Spinal cord (tissue), 10 donors: ENCODE results near the gene PARM1. TPM values are rescaled to one million over a fixed set of nuclear protein-coding genes. Genes with fewer than 3 reads are reported as not detected.
"Not testable (repeated sequence)": the region's sequence is repeated elsewhere in the genome, so short reads cannot be mapped to it uniquely, and the experiment has no call there.

Source experiments
- DNase-seq, 6 donors: peaks; one replicate each; pipeline versions ENCODE4 v3.0.0 to v3.0.0-alpha.2; 2013 to 2015; ENCODE audit warnings: low spot score in 6 of 6, low read depth in 4 of 6
- H3K27ac ChIP-seq: one replicate; pipeline ENCODE4 v1.5.1; 2013; ENCODE audit warnings: low read depth, low read length, control low read depth
- H3K27me3 ChIP-seq: one replicate; pipeline ENCODE4 v1.6.1; 2013; ENCODE audit warnings: low read length; ENCODE audit not compliant: control insufficient read depth, insufficient read depth
- H3K36me3 ChIP-seq: one replicate; pipeline ENCODE4 v1.6.1; 2013; ENCODE audit warnings: low read length; ENCODE audit not compliant: control insufficient read depth, insufficient read depth
- H3K4me1 ChIP-seq: one replicate; pipeline ENCODE4 v1.6.1; 2013; ENCODE audit warnings: low read length; ENCODE audit not compliant: control insufficient read depth, insufficient read depth
- H3K4me3 ChIP-seq: one replicate; pipeline ENCODE4 v1.5.1; 2013; ENCODE audit warnings: low read depth, low read length, control low read depth
- H3K9me3 ChIP-seq: one replicate; pipeline ENCODE4 v1.6.1; 2013; ENCODE audit warnings: low read length; ENCODE audit not compliant: control insufficient read depth, insufficient read depth
- WGBS: methylation state at CpG from one replicate; pipeline ENCODE4 v1.1.5; 2013; ENCODE audit warnings: missing lambda C conversion rate; ENCODE audit not compliant: insufficient coverage; 5-methylcytosine and 5-hydroxymethylcytosine counted together
- polyA plus RNA-seq, 2 donors: library from polyadenylated mRNA; unstranded; fragments of 120-200 nt; gene quantifications; one replicate each; pipeline ENCODE4 v1.2.1, GENCODE V29; 2013; ENCODE audit not compliant: insufficient read length in 2 of 2
- total RNA-seq, 2 donors: library from RNA; depleted of rRNA in 1 of 2; stranded (reverse); fragments of 120-200 nt in 1 of 2; fragments of >200 nt in 1 of 2; gene quantifications; one replicate each; pipeline versions ENCODE4 v1.2.3 to v1.2.4, GENCODE V29; 2013 to 2014
- donor health status: healthy.

PARM1 gene
- total and polyA plus RNA-seq, 4 donors = 12.2 to 31.2 (median 15.6) TPM

GRCh38 chr4:74970577-74970976, 37.7 kb downstream of the PARM1 start:
- DNase-seq = peak in 1 of 6 donors; percentile 36

GRCh38 chr4:74971862-74972261, 38.9 kb downstream of the PARM1 start:
- no peaks in the 10 kb centered on the region for H3K9me3 ChIP-seq
- no peaks in the 10 kb centered on the region for H3K36me3 ChIP-seq
- H3K27me3 ChIP-seq = no peaks in the 10 kb centered on the region
- no CpG with 5 or more reads among the region's 1 CpG for WGBS
- H3K4me1 ChIP-seq = no peaks in the 10 kb centered on the region
- H3K4me3 ChIP-seq = no peak overlapping the region
- DNase-seq = no peak
- H3K27ac ChIP-seq = no peak overlapping the region

More at GRCh38 chr4:74970577-74970976, 37.7 kb downstream of the PARM1 start:
- Histone ChIP-seq H3K36me3 (no peaks in the 10 kb centered on the region), H3K27me3 (no peaks in the 10 kb centered on the region), H3K4me1 (no peaks in the 10 kb centered on the region), H3K4me3 (no peak overlapping the region), H3K9me3 (no peaks in the 10 kb centered on the region), H3K27ac (no peak overlapping the region)
- 40% methylated on average over 1 of the region's 1 CpG for WGBS

- H3K4me1 ChIP-seq = no peaks in the 10 kb centered on the region
- H3K9me3 ChIP-seq = peaks cover 1% of the 10 kb centered on the region
- no peak overlapping the region for H3K4me3 ChIP-seq
- no peaks in the 10 kb centered on the region for H3K27me3 ChIP-seq
- no peak for DNase-seq
- no CpG with 5 or more reads among the region's 2 CpGs for WGBS
- no peak overlapping the region for H3K27ac ChIP-seq
- H3K36me3 ChIP-seq = no peaks in the 10 kb centered on the region
Measured at GRCh38 chr4:74975082-74975481, 42.2 kb downstream of the PARM1 start.

- no peak for DNase-seq
- Histone ChIP-seq H3K36me3 (no peaks in the 10 kb centered on the region), H3K4me3 (no peak overlapping the region), H3K27ac (no peak overlapping the region), H3K27me3 (no peaks in the 10 kb centered on the region), H3K9me3 (peaks cover 1% of the 10 kb centered on the region), H3K4me1 (no peaks in the 10 kb centered on the region)
- WGBS = 89% methylated on average over 1 of the region's 2 CpGs
Measured at GRCh38 chr4:74975848-74976824, 43.2 kb downstream of the PARM1 start.

- Histone ChIP-seq H3K27me3 (no peaks in the 10 kb centered on the region), H3K4me3 (no peak overlapping the region), H3K27ac (no peak overlapping the region), H3K36me3 (no peaks in the 10 kb centered on the region), H3K4me1 (no peaks in the 10 kb centered on the region), H3K9me3 (peaks cover 1% of the 10 kb centered on the region)
- DNase-seq = peak in 4 of 6 donors; percentile 17 to 63 (median 30)
- WGBS = 14% methylated on average over 1 of the region's 1 CpG
Measured at GRCh38 chr4:74982546-74983252, 49.8 kb downstream of the PARM1 start.

- Histone ChIP-seq H3K9me3 (peaks cover 1% of the 10 kb centered on the region), H3K4me1 (no peaks in the 10 kb centered on the region), H3K27ac (no peak overlapping the region), H3K4me3 (no peak overlapping the region), H3K36me3 (no peaks in the 10 kb centered on the region), H3K27me3 (no peaks in the 10 kb centered on the region)
- no peak for DNase-seq
Measured at GRCh38 chr4:74983253-74983635, 50.3 kb downstream of the PARM1 start.

- Histone ChIP-seq H3K4me3 (no peak overlapping the region), H3K27ac (no peak overlapping the region), H3K4me1 (no peaks in the 10 kb centered on the region), H3K36me3 (no peaks in the 10 kb centered on the region), H3K27me3 (no peaks in the 10 kb centered on the region), H3K9me3 (no peaks in the 10 kb centered on the region)
- WGBS = 58% methylated on average over 2 of the region's 2 CpGs
- peak in 1 of 6 donors; percentile 77 for DNase-seq
Measured at GRCh38 chr4:74990276-74990875, 57.5 kb downstream of the PARM1 start.

GRCh38 chr4:74994436-74994835, 61.5 kb downstream of the PARM1 start:
- H3K9me3 ChIP-seq, H3K36me3 ChIP-seq, H3K4me1 ChIP-seq, DNase-seq, H3K27me3 ChIP-seq, H3K4me3 ChIP-seq, H3K27ac ChIP-seq: not testable (repeated sequence)
- WGBS = 86% methylated on average over 1 of the region's 2 CpGs

- peak in 1 of 6 donors; percentile 21 for DNase-seq
- WGBS = 57% methylated on average over 1 of the region's 1 CpG
- Histone ChIP-seq H3K4me3 (no peak overlapping the region), H3K27me3 (no peaks in the 10 kb centered on the region), H3K36me3 (no peaks in the 10 kb centered on the region), H3K27ac (no peak overlapping the region), H3K9me3 (no peaks in the 10 kb centered on the region), H3K4me1 (no peaks in the 10 kb centered on the region)
Measured at GRCh38 chr4:74996996-74997395, 64.1 kb downstream of the PARM1 start.
